Measurements from ENCODE around the gene OTUB2. TPM values are rescaled to one million over a fixed set of nuclear protein-coding genes. Genes with fewer than 3 reads are reported as not detected.

The OTUB2 gene
- 1.1 and 2.3 TPM in 2 replicates for total RNA-seq (2021)
- Bru-seq, nascent RNA: percentile 26 among the genes with signal in this experiment
- percentile 34 among the genes with signal in this experiment for BruChase-seq, experiment 1, labeled RNA remaining after a 2-hour chase
- percentile 24 among the genes with signal in this experiment for BruChase-seq, experiment 2, labeled RNA remaining after a 6-hour chase
- long read RNA-seq, transcript OTUB2-201 (6 exons, 3,922 nt): major isoform, 5 of 9 reads
- long read RNA-seq, partial matches to known transcripts: 0 of 9 reads
- long read RNA-seq, other reads (novel, unspliced or antisense): 3 of 9 reads

DNA sequence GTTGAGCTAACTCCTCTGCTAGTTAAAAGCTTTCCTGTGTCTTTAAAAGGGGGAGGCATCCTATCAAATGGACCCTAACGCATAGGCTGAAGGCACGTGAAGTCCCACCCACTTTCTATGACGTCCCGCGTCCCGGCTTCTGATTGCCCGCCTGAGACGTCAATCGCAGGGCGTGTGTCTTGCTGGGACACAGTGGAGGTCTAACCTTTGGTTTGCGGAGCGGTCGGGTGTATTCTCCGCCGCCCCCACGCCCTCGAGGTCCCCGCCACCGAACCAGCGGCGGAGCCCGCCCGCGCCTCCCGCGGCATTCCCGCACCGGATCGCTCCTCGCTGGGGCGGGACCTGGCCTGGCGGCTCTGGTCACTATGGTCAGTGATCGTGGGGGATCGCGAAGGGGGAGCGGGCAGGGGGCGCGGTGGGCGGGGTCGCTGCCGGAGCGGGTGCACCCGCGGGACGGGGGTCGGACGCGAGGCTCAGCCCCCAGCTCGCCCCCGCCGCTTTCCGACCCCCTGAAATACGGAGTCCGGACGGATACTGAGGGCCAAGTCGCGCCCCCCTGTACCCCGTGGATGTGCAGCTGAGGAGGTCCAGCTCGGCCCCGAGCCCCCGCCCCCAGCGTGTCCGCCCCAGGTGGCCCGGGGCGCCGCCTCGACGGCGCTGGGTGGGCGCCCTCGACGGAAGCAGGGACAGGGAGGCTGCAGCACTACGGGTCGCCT, at the start of gene OTUB2:
Gene OTUB2, plus strand, starts transcription at position 168 of the 716 bp plus-strand sequence. Its CDS starts 198 bp downstream, at position 366.
- Histone ChIP-seq H3K9me3 (ENCODE audit: low read depth, low read length, poor library complexity, severe bottlenecking) (no peaks in the 10 kb centered on the region), H3K27ac (ENCODE audit: low read depth, low read length, poor library complexity, severe bottlenecking) (peak within 1 kb of the TSS; percentile 41), H3K4me1 (ENCODE audit: insufficient read depth, low read length, poor library complexity, severe bottlenecking) (no peaks in the 10 kb centered on the region), H3K27me3 (replicated peaks; ENCODE audit: insufficient read depth, low read depth, low read length, poor library complexity) (no peaks in the 10 kb centered on the region), H3K4me3 (ENCODE audit: low read depth, low read length, poor library complexity, severe bottlenecking) (peak within 1 kb of the TSS; percentile 67), H3K36me3 (ENCODE audit: insufficient read depth, low read length, poor library complexity, severe bottlenecking) (no peaks in the 10 kb centered on the region)
- no TSS peak for BruUV-seq (replicated peaks)
- ChIA-PET POLR2A (ENCODE audit: low non-redundant PET) (interaction anchor here (0.6 to 0.7 kb wide), 2 partner anchors 25 to 41 kb away, joined by 3 read pairs; no protein-coding TSS in a partner anchor), CTCF (interaction anchor here (0.6 to 1.0 kb wide), 2 partner anchors 110 to 1284 kb away, joined by 3 read pairs; no protein-coding TSS in a partner anchor)
- intact Hi-C loops (cut with micrococcal nuclease; ENCODE audit: unreplicated experiment): no loop called here
- TF ChIP-seq, protein P1, sequence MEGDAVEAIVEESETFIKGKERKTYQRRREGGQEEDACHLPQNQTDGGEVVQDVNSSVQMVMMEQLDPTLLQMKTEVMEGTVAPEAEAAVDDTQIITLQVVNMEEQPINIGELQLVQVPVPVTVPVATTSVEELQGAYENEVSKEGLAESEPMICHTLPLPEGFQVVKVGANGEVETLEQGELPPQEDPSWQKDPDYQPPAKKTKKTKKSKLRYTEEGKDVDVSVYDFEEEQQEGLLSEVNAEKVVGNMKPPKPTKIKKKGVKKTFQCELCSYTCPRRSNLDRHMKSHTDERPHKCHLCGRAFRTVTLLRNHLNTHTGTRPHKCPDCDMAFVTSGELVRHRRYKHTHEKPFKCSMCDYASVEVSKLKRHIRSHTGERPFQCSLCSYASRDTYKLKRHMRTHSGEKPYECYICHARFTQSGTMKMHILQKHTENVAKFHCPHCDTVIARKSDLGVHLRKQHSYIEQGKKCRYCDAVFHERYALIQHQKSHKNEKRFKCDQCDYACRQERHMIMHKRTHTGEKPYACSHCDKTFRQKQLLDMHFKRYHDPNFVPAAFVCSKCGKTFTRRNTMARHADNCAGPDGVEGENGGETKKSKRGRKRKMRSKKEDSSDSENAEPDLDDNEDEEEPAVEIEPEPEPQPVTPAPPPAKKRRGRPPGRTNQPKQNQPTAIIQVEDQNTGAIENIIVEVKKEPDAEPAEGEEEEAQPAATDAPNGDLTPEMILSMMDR (conservative IDR thresholded peaks at IDR 0.05; ENCODE audit: low read depth, low read length): no peak
- TF ChIP-seq EZH2 (IDR thresholded peaks at IDR 0.05; ENCODE audit: borderline replicate concordance, low read depth, low read length, poor library complexity, severe bottlenecking): no peak
- DNase-seq (ENCODE audit: low spot score): peak; percentile 99

DNA sequence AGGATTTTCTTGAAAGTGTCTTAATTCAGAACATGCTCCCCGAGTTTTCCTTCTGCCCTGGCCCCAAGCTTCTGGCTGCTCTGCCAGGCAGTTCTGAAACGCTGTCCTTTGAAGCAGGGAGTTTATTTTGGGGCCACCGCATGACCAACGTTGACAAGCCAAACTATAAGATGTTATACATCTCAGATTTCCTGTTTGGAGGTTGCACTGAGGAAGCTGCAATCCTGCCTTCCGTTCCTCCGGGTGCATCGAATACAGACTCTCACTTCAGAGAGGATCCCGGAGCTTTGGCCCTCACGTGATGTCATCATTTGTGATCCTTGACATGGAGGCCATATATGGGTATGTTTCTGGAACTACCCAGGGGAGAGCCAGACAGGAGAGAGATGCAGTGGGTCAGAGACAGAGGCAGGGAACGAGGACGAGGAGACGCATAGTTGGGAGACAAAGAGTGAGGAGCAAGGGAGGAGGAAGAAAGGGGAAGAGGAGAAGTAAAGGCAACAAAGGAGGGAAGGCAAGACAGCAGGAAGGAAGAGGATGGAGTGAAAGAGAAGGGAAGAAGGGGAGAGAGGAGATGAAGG, 49.6 kb upstream of the OTUB2 start, which contains the start of gene ASB2:
Gene ASB2, minus strand, starts transcription at position 94 of the 581 bp plus-strand sequence. CDS start 12,031 bp downstream, outside the sequence.
- BruUV-seq (replicated peaks): no TSS peak
- Histone ChIP-seq H3K9me3 (ENCODE audit: low read depth, low read length, poor library complexity, severe bottlenecking) (no peaks in the 10 kb centered on the region), H3K36me3 (ENCODE audit: insufficient read depth, low read length, poor library complexity, severe bottlenecking) (no peaks in the 10 kb centered on the region), H3K4me1 (ENCODE audit: insufficient read depth, low read length, poor library complexity, severe bottlenecking) (no peaks in the 10 kb centered on the region), H3K27me3 (replicated peaks; ENCODE audit: insufficient read depth, low read depth, low read length, poor library complexity) (no peaks in the 10 kb centered on the region), H3K4me3 (ENCODE audit: low read depth, low read length, poor library complexity, severe bottlenecking) (no peak within 1 kb of the TSS), H3K27ac (ENCODE audit: low read depth, low read length, poor library complexity, severe bottlenecking) (no peak within 1 kb of the TSS)
- TF ChIP-seq EZH2 (IDR thresholded peaks at IDR 0.05; ENCODE audit: borderline replicate concordance, low read depth, low read length, poor library complexity, severe bottlenecking): no peak
- TF ChIP-seq, protein P1 (conservative IDR thresholded peaks at IDR 0.05; ENCODE audit: low read depth, low read length): no peak
- DNase-seq (ENCODE audit: low spot score): no peak
- CTCF ChIA-PET: no interaction called here
- POLR2A ChIA-PET (ENCODE audit: low non-redundant PET): no interaction called here
- intact Hi-C loops (cut with micrococcal nuclease; ENCODE audit: unreplicated experiment): no loop called here

DNA sequence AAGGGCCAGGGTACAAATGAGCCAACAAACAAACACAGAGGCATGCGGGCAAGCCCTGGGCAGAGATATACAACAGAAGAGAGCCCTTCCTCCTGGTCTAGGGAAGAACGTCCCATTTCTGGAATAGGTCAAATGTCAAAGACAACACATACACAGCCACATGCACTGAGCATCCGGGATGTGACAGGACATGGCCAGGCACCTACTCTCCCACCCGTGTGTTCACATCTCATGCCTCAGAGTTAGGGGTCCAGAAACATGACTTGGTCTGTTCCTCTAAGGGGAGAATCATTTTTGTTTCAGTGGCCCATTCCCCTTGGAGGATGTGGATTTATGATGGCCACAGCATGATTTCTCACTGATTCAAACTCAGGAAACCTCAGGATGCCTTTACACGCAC, 49.0 kb upstream of the OTUB2 start:
- intact Hi-C loops (cut with micrococcal nuclease; ENCODE audit: unreplicated experiment): no loop called here
- ChIA-PET CTCF (no interaction called here), POLR2A (ENCODE audit: low non-redundant PET) (no interaction called here)
- BruUV-seq (replicated peaks): no TSS peak
- TF ChIP-seq, protein P1 (conservative IDR thresholded peaks at IDR 0.05; ENCODE audit: low read depth, low read length): no peak
- no peak for TF ChIP-seq EZH2 (IDR thresholded peaks at IDR 0.05; ENCODE audit: borderline replicate concordance, low read depth, low read length, poor library complexity, severe bottlenecking)
- no peaks in the 10 kb centered on the region for H3K27me3 ChIP-seq (replicated peaks; ENCODE audit: insufficient read depth, low read depth, low read length, poor library complexity)
- no peak overlapping the region for H3K4me3 ChIP-seq (ENCODE audit: low read depth, low read length, poor library complexity, severe bottlenecking)
- DNase-seq (ENCODE audit: low spot score): no peak
- no peaks in the 10 kb centered on the region for H3K4me1 ChIP-seq (ENCODE audit: insufficient read depth, low read length, poor library complexity, severe bottlenecking)
- H3K36me3 ChIP-seq (ENCODE audit: insufficient read depth, low read length, poor library complexity, severe bottlenecking): no peaks in the 10 kb centered on the region
- no peaks in the 10 kb centered on the region for H3K9me3 ChIP-seq (ENCODE audit: low read depth, low read length, poor library complexity, severe bottlenecking)
- no peak overlapping the region for H3K27ac ChIP-seq (ENCODE audit: low read depth, low read length, poor library complexity, severe bottlenecking)

Data from A673 (cell line).